Mucosa of descending colon (tissue), 3 donors: Measurements from ENCODE around the gene HS6ST3. TPM values are rescaled to one million over a fixed set of nuclear protein-coding genes. Genes with fewer than 3 reads are reported as not detected.
"Not testable (repeated sequence)": the region's sequence is repeated elsewhere in the genome, so short reads cannot be mapped to it uniquely, and the experiment has no call there.

Experiments used
- ATAC-seq: fragments of 200-7000 bp; cut with Tn5 transposase; one replicate; pipeline ENCODE4 v1.9.1; 2020; ENCODE audit warnings: mild to moderate bottlenecking, moderate library complexity
- DNase-seq, 3 donors: peaks; one replicate each; pipeline ENCODE4 v3.0.0-alpha.2; 2020
- H3K36me3 ChIP-seq: fragments of 200-600 bp; one replicate; pipeline ENCODE4 v1.8.0; 2021; ENCODE audit warnings: low read depth, mild to moderate bottlenecking
- H3K4me1 ChIP-seq: fragments of 200-600 bp; one replicate; pipeline ENCODE4 v1.8.0; 2021; ENCODE audit warnings: low read depth, mild to moderate bottlenecking
- H3K4me3 ChIP-seq: fragments of 200-600 bp; one replicate; pipeline ENCODE4 v1.8.0; 2021; ENCODE audit warnings: mild to moderate bottlenecking
- H3K9me3 ChIP-seq: fragments of 200-600 bp; one replicate; pipeline ENCODE4 v1.8.0; 2021; ENCODE audit warnings: mild to moderate bottlenecking
- intact Hi-C, 2 donors: fragments of 100-400 bp; cut with DNase I in 1 of 2; cut with micrococcal nuclease in 1 of 2; formaldehyde crosslinking; loops; one replicate each; pipeline versions ENCODE4 v1.11.0 to v1.11.1; 2022; cut with DNase I, micrococcal nuclease
- total RNA-seq, 3 donors: library from RNA; stranded (reverse); fragmentation: NEBNext Ultra II Directional in 2 of 3; extraction: Animal tissue kit (Norgen Biotek cat#: 25700) in 2 of 3; gene quantifications; one replicate each; pipeline versions ENCODE4 v1.2.1 to v1.2.4, GENCODE V29; 2021 to 2023
- TF ChIP-seq, protein P1 (sequence below): fragments of 200-600 bp; IDR thresholded peaks from one replicate; pipeline ENCODE4 v1.8.0; 2022; ENCODE audit warnings: antibody characterized with exemption, mild to moderate bottlenecking
- donor health status: DM: no; HTN: no; CAD: no; lungs with moderate emphysema.
- donor health status: DM: no; HTN: no; CAD: no.
- donor health status: DM: no; HTN: yes; CAD: no.

The HS6ST3 gene
- total RNA-seq, 3 donors from 2014 or later, result 0.14 to 0.89 TPM; not detected in 1

DNA sequence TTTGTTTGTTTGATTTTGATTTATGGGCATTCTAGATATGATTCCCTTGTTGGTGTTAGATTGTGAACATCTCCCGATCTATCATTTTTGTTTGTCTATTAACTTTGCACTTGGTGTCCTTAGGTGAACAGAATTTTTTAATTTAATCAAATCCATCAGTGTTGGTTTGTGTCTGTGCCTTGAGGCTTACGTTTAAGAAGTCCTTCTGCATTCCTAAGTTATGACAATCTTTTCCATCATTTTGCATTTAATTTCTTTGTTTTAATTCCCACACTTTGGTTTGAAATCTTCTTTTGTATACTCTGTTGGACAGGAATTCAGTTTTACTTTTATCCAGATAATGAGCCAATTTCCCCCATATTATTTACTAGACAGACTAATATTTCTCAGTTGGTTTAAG, 421.7 kb downstream of the HS6ST3 start:
- ATAC-seq, result no peak
- intact Hi-C loops, result no loop called here
- TF ChIP-seq, protein P1, sequence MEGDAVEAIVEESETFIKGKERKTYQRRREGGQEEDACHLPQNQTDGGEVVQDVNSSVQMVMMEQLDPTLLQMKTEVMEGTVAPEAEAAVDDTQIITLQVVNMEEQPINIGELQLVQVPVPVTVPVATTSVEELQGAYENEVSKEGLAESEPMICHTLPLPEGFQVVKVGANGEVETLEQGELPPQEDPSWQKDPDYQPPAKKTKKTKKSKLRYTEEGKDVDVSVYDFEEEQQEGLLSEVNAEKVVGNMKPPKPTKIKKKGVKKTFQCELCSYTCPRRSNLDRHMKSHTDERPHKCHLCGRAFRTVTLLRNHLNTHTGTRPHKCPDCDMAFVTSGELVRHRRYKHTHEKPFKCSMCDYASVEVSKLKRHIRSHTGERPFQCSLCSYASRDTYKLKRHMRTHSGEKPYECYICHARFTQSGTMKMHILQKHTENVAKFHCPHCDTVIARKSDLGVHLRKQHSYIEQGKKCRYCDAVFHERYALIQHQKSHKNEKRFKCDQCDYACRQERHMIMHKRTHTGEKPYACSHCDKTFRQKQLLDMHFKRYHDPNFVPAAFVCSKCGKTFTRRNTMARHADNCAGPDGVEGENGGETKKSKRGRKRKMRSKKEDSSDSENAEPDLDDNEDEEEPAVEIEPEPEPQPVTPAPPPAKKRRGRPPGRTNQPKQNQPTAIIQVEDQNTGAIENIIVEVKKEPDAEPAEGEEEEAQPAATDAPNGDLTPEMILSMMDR, result no peak
- Histone ChIP-seq H3K4me3 (no peak overlapping the region), H3K9me3 (no peaks in the 10 kb centered on the region), H3K4me1 (no peaks in the 10 kb centered on the region), H3K36me3 (no peaks in the 10 kb centered on the region)
- DNase-seq, result no peak

DNA sequence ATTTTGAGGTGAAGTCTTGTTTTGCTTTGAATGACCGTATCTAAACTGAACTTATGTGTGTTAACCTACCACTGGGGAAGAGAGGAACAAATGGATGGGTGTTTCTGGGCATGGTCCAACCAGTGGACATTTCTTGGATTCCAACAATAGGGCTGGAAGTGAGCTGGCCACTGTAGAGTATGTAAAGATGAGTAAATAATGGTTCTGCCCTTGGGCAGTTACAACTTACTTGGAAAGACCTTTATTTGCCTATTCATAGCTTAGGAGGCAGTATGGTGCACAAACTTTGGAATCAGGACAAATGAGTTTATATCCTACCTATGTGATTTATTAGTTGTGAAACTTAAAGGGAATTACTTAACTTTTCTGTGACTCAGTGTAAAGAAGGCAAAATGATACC, 429.5 kb downstream of the HS6ST3 start:
- no peaks in the 10 kb centered on the region for H3K9me3 ChIP-seq
- DNase-seq, result no peak
- no peak overlapping the region for H3K4me3 ChIP-seq
- H3K36me3 ChIP-seq, result no peaks in the 10 kb centered on the region
- no peaks in the 10 kb centered on the region for H3K4me1 ChIP-seq
- TF ChIP-seq, protein P1, result no peak
- intact Hi-C loops, result no loop called here
- ATAC-seq, result no peak

DNA sequence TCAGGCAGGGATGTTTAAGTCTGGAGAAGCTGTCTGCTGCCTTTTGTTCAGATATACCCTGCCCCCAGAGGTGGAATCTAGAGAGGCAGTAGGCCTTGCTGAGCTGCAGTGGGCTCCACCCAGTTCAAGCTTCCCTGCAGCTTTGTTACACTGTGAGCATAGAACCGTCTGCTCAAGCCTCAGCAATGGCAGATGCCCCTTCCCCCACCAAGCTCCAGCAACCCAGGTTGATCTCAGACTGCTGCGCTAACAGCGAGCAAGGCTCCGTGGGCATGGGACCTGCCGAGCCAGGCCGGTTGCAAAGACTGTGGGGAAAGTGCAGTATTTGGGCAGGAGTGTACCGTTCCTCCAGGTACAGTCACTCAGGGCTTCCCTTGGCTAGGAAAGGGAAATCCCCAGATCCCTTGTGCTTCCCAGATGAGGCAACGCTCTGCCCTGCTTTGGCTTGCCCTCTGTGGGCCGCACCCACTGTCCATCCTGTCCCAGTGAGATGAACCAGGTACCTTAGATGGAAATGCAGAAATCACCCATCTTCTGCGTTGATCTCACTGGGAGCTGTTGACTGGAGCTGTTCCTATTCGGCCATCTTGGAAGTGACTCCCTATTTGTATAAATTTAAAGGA, 434.6 kb downstream of the HS6ST3 start:
- DNase-seq, result peak in 2 of 3 donors; percentile 13 to 34
- H3K9me3 ChIP-seq, H3K36me3 ChIP-seq, ATAC-seq, H3K4me1 ChIP-seq, H3K4me3 ChIP-seq, intact Hi-C loops: not testable (repeated sequence)

DNA sequence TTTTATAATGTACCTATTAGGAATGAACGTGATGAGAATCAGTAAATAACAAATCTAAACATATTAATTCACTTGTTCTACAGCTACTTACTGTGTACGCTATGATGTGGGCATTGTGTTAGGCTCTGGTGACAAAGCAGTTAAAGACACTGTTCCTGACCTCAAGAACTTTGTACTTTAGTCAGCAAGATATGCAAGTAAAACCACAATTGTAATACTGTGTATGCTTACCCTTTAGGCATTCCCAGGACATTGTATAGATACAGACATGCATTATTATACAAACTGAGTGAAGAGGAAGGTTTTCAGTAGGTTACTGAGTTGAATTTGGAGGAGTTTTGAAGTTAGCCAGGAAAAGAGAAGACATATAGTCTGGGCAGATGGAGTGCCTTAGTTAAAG, 435.8 kb downstream of the HS6ST3 start:
- Histone ChIP-seq H3K4me3 (no peak overlapping the region), H3K36me3 (no peaks in the 10 kb centered on the region), H3K4me1 (no peaks in the 10 kb centered on the region), H3K9me3 (no peaks in the 10 kb centered on the region)
- intact Hi-C loops, result no loop called here
- ATAC-seq (peak; percentile 41), DNase-seq (no peak)
- TF ChIP-seq, protein P1, result no peak

DNA sequence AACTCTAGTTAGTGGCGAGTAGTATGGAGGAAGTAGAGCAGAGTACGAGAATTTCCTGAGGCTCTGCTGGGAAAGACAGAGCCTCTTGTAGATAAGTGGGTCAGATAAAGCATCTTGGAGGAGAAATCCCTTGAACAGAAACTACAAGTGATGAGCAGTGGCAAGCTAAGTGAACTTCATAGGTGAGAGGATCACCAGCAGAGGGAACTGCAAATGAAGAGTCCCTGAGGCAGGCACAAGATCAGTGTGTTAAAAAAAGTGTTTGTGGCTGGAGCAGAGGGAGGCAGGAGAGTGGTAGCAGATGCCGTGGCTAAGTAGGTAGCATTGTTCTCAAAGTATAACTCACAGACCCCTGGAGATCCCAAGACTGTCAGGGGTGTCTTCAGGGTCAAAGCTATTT, 437.6 kb downstream of the HS6ST3 start:
- H3K36me3 ChIP-seq, result no peaks in the 10 kb centered on the region
- H3K9me3 ChIP-seq, result no peaks in the 10 kb centered on the region
- H3K4me3 ChIP-seq, result no peak overlapping the region
- TF ChIP-seq, protein P1, result no peak
- ATAC-seq, result no peak
- intact Hi-C loops, result no loop called here
- no peak for DNase-seq
- H3K4me1 ChIP-seq, result no peaks in the 10 kb centered on the region

DNA sequence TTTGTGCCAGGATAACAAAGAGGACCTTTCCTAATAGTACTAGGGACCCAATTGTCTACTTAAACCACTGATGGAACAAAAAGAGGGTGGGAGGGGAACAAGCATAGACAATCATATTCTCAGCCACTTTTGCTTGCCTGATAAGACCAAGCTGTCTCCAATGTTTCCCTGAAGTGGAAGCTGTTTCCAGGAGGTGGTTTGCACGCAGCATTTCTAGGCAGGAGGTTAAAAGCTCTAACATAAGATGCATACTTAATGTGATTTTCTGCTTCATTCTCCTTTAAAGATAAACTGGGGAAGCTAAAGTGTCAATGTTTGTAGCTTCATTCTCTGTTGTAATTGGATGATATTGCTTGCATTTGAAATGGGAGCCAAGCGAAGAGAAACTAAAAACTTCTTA, 442.9 kb downstream of the HS6ST3 start:
- no peaks in the 10 kb centered on the region for H3K4me1 ChIP-seq
- H3K4me3 ChIP-seq, result no peak overlapping the region
- DNase-seq (no peak), ATAC-seq (no peak)
- no peaks in the 10 kb centered on the region for H3K9me3 ChIP-seq
- intact Hi-C loops, result loop anchor here in 1 of 2 donors (10.0 kb wide), 1 partner anchor 122 kb away; no protein-coding TSS in a partner anchor
- TF ChIP-seq, protein P1, result no peak
- no peaks in the 10 kb centered on the region for H3K36me3 ChIP-seq
